Spleen (tissue), 11 donors: ENCODE results near the gene PEX7. TPM values are rescaled to one million over a fixed set of nuclear protein-coding genes. Genes with fewer than 3 reads are reported as not detected.

Experiments used
- DNase-seq: peaks from one replicate; pipeline ENCODE4 v3.0.0-alpha.2; 2020
- H3K27ac ChIP-seq, 8 donors: fragments of 200-600 bp; sonication (generic) in 7 of 8; 1 replicate in 4 of 8; 2 replicates in 4 of 8; pipeline versions ENCODE4 v1.5.0 to v1.8.0; 2016 to 2021; ENCODE audit warnings: inconsistent platforms in 4 of 8, mild to moderate bottlenecking in 4 of 8, moderate library complexity in 1 of 8
- H3K27me3 ChIP-seq, 7 donors: fragments of 200-600 bp; sonication (generic) in 6 of 7; replicated peaks in 1 of 7; 1 replicate in 4 of 7; 2 replicates in 3 of 7; pipeline versions ENCODE4 v1.5.0 to v1.8.0; 2016 to 2021; ENCODE audit warnings: inconsistent platforms in 3 of 7, mild to moderate bottlenecking in 1 of 7
- H3K36me3 ChIP-seq, 6 donors: fragments of 200-600 bp; sonication (generic) in 5 of 6; 1 replicate in 4 of 6; 2 replicates in 2 of 6; pipeline versions ENCODE4 v1.5.0 to v1.8.0; 2016 to 2021; ENCODE audit warnings: inconsistent platforms in 2 of 6
- H3K4me1 ChIP-seq, 6 donors: fragments of 200-600 bp; sonication (generic) in 5 of 6; 1 replicate in 3 of 6; 2 replicates in 3 of 6; pipeline versions ENCODE4 v1.5.0 to v1.8.0; 2016 to 2021; ENCODE audit warnings: inconsistent platforms in 3 of 6
- H3K4me3 ChIP-seq, 8 donors: fragments of 200-600 bp; sonication (generic) in 7 of 8; 1 replicate in 4 of 8; 2 replicates in 4 of 8; pipeline versions ENCODE4 v1.5.0 to v1.8.0; 2016 to 2021; ENCODE audit warnings: inconsistent platforms in 4 of 8, mild to moderate bottlenecking in 4 of 8, moderate library complexity in 2 of 8
- H3K9me3 ChIP-seq, 8 donors: fragments of 200-600 bp; sonication (generic) in 7 of 8; 1 replicate in 4 of 8; 2 replicates in 4 of 8; pipeline versions ENCODE4 v1.5.0 to v1.8.0; 2016 to 2021; ENCODE audit warnings: inconsistent platforms in 4 of 8
- CTCF ChIP-seq, 11 experiments: fragments of 200-600 bp in 7 of 11; fragments of 450-650 bp in 4 of 11; sonication (generic) in 4 of 11; IDR thresholded peaks in 8 of 11; conservative IDR thresholded peaks in 3 of 11; 1 replicate in 7 of 11; 2 replicates in 4 of 11; pipeline versions ENCODE4 v1.4.0 to v1.8.0; 2016 to 2021; ENCODE audit warnings: antibody characterized with exemption in 11 of 11, inconsistent platforms in 4 of 11, mild to moderate bottlenecking in 1 of 11
- POLR2A ChIP-seq, 3 donors: fragments of 450-650 bp; IDR thresholded peaks; one replicate each; pipeline ENCODE4 v1.5.1; 2017; ENCODE audit warnings: antibody characterized with exemption in 3 of 3, mild to moderate bottlenecking in 1 of 3
- POLR2AphosphoS5 ChIP-seq, 3 donors: sonication (generic); formaldehyde crosslinking; IDR thresholded peaks; one replicate each; pipeline ENCODE4 v1.5.1; 2017; ENCODE audit warnings: antibody characterized with exemption in 3 of 3
- WGBS, 5 donors: extraction: QIAGEN DNeasy Blood & Tissue Kit in 3 of 5; methylation state at CpG; one replicate each; pipeline versions ENCODE4 v1.1.5 to v1.1.7; 2013 to 2018; 5-methylcytosine and 5-hydroxymethylcytosine counted together
- intact Hi-C: fragments of 100-400 bp; cut with DNase I; formaldehyde crosslinking; loops from one replicate; pipeline ENCODE4 v1.15.0; 2023; ENCODE audit warnings: low total_unique reads
- polyA plus RNA-seq, 3 donors: library from polyadenylated mRNA; stranded (reverse); fragments of 200-250 nt; gene quantifications; one replicate each; pipeline ENCODE4 v1.2.1, GENCODE V29; 2013
- small RNA-seq, 4 donors: library from RNA; depleted of rRNA; stranded (forward); fragments of <200 nt; gene quantifications; one replicate each; pipeline ENCODE3, GENCODE V24; 2016
- total RNA-seq, 7 donors: library from RNA; depleted of rRNA in 3 of 7; stranded (reverse); fragments of >200 nt in 3 of 7; fragmentation: NEBNext Ultra II Directional in 4 of 7; extraction: Animal tissue kit (Norgen Biotek cat#: 25700) in 4 of 7; gene quantifications; one replicate each; pipeline versions ENCODE4 v1.1.0 to v1.2.1, GENCODE V29; 2016 to 2021
- donor health status: healthy with polysubstance abuse.
- donor health status: DM: no; HTN: no; CAD: no; lungs with moderate emphysema.
- donor health status: DM: no; HTN: no; CAD: no.
- donor health status: Bipolar disorder and iron deficiency.
- donor health status: healthy.
- donor health status: DM: no; HTN: no; CAD: no.
- donor health status: DM: yes; HTN: yes; CAD: no.

Gene PEX7
- total and polyA plus RNA-seq, 10 donors: 2.2 to 6.4 (median 5.0) TPM

- intact Hi-C loops: no loop called here
- no peaks in the 10 kb centered on the region for H3K36me3 ChIP-seq
- TF ChIP-seq POLR2AphosphoS5 (IDR thresholded peaks at IDR 0.05): no peak
- no peak for TF ChIP-seq CTCF (IDR thresholded peaks at IDR 0.05 in 8 of 11, conservative IDR thresholded peaks at IDR 0.05 in 3 of 11)
- no peak for TF ChIP-seq POLR2A (IDR thresholded peaks at IDR 0.05)
- no peaks in the 10 kb centered on the region for H3K9me3 ChIP-seq
- no peak overlapping the region for H3K27ac ChIP-seq
- peaks cover 0 to 6% (median 4%) of the 10 kb centered on the region in 6 donors for H3K4me1 ChIP-seq
- H3K4me3 ChIP-seq: no peak overlapping the region
- H3K27me3 ChIP-seq: peaks cover 0 to 19% (median 0%) of the 10 kb centered on the region in 7 donors
- 61 to 77% (median 65%) methylated on average over 2 of the region's 2 CpGs for WGBS, 5 donors
- no peak for DNase-seq
Observed at GRCh38 chr6:136963259-136963658, 140.9 kb downstream of the PEX7 start.

Small RNAs within 50 kb of the gene (small RNA-seq; reads per million reads assigned to genes)
- gene RF00019: 0 reads per million in 4 donors
- 0 reads per million in 4 donors for gene RF00443

Other genes starting within 250 kb of the PEX7 start
- 10 to 100 TPM; 28.8 to 55.0 (median 39.3) TPM for gene MAP3K5, start 30.1 kb upstream of the PEX7 start, total RNA-seq
- gene MAP3K5, start 30.1 kb upstream of the PEX7 start, polyA plus RNA-seq: 1 to 10 TPM; 7.2 to 9.8 (median 8.4) TPM
- gene SLC35D3, start 99.7 kb downstream of the PEX7 start, total RNA-seq: not detected
- not detected for gene SLC35D3, start 99.7 kb downstream of the PEX7 start, polyA plus RNA-seq
- not detected for gene IL20RA, start 222.4 kb downstream of the PEX7 start, total RNA-seq
- gene IL20RA, start 222.4 kb downstream of the PEX7 start, polyA plus RNA-seq: under 1 TPM in 1 of 3 donors, not detected in 2; 0.03 TPM